Germinal center (tissue), 1 donor: ENCODE results near the gene SIL1.
"Not testable (repeated sequence)": the region's sequence is repeated elsewhere in the genome, so short reads cannot be mapped to it uniquely, and the experiment has no call there.

ENCODE experiments used
- DNase-seq: peaks from one replicate; pipeline ENCODE4 v3.0.0; 2012; ENCODE audit warnings: mixed read lengths, low spot score

The SIL1 gene

DNA sequence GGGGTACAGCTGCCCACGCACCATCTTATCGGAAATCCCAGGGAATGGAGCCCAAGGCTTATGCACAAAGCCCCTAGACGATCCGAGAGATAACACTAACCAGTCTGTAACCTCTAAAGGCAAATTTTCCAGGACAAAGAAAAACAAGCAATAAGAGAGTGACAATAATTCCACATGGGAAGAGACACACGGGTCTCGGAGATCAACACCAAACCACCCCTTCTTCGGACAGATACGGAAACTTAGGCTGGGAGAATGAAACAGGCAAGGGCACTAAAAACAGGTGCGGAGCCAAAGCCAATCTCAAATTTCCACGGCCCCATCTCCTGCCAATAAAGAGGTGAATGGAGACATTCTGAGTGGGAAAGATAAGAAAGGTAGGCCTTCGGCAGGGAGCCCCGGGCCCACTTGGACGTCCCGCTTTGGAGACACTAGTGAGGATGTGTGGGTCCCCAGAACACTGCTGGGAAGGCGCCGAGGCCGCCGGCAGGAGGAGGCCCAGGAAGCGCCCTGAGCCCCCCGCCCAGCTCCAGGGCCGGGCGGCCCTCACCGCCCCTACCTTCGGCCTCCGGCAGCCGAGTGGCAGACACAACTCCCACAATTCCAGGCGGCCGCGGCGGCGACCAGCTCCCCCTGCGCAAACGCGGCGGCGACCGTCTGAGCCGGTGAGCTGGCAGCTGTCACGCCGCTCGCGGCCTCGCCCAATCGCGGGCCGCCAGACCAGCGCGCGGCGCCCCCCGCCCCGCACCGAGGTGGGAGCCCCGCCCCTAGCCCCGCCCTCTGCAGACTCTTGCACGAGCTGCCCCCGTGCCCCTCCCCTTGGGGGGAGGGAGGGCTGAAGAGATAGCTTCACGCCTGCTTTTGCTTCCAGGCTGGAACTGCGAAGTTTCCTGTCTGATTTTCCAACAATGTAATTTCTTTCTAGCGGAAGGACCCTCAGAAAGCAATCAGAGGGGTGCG lies at the start of gene SIL1:
SIL1 (minus strand) TSS at position 659 of the 960 bp plus-strand sequence. CDS start 70,525 bp downstream, outside the sequence.
- DNase-seq: peak; percentile 96

DNA sequence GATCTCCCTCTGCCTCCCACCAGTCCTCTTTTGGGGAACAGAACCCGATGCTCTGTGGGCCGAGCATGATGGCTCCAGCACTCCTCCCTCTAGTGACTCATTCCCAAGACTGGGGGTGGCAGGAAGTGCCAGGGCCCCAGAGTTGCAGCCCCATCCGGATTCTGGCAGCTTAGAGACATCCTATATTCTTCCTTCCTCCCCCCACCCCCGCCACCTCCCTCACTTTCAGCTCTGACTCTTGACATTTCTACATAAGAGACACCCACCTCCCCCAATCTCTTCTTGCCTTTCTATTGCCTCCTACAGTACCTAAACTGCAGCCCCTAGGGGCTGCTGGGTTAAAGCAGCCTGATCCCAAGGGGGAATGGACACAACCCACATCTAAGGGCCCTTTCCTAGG lies 48.2 kb upstream of the SIL1 start:
- DNase-seq: no peak

DNA sequence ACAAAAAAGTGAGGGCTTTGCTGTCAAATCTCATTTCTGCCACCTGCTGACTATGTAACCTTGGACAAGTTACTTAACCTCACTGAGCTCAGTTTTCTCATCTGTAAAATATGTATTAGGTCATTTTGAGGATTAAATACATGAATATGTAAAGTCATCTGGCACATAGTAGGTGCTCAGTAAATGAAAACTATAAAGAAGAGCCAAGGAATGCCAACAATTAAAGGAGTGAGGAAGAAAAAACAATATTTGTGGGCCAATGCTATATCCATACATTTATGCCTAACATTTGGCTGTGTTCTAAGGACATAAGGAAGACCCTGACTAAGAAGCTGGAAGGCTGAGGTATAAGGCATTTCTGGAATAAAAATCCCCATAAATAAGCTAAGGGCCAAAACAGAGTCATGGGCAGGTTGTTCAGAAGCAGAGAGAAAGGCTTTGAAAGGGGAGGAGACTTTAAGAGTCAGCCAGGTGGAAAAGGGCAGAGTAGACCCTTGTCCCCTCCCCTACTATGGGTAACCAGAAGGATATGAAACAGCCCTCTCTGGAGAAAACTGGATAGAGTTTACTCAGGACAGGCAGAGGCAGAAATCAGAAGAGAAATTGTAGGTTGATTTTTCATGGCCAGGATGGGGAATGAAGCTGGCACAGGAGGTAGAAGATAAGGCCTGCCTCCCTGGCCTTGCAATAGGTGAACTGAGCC lies 47.6 kb upstream of the SIL1 start:
- DNase-seq: no peak

DNA sequence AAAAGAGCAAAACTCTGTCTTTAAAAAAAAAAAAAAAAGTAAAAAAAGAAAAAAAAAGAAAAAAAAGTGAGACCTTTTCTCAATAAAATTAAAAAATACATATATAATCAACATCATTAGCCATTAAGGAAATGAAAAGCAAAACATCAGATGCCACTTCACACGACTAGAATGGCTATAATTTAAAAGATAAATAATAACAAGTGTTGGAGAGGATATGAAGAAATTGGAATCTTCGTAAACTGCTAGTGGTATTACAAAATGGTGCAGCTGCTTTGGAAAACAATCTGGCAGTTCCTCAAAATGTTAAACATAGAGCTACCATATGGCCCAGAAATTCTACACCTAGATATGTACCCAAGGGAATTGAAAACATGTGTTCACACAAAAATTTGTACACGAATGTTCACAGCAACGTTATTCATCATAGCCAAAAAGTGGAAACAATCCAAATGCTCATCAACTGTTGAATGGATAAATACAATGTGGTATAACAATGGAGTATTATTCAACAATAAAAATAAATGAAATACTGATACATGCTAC lies 45.3 kb upstream of the SIL1 start:
- no peak for DNase-seq

DNA sequence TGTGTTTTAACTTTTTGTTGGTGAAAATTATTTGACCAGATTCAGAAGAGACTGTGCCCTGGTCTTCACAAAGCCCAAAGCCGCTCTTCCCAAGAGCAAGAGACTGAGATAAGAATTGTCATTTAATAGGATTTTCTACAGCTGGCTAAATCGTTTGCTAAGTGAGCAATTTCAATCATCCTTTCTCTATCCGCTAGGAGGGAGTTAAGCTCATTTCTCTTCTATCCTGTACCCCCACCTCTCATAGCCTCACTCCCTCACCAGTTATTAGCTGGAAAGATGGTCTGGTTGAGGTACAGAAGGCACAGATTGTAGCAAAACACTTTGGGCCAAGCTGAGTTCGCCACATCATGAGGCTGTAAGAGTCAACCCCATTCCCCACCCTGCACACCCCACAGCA lies 43.0 kb upstream of the SIL1 start:
- no peak for DNase-seq

DNA sequence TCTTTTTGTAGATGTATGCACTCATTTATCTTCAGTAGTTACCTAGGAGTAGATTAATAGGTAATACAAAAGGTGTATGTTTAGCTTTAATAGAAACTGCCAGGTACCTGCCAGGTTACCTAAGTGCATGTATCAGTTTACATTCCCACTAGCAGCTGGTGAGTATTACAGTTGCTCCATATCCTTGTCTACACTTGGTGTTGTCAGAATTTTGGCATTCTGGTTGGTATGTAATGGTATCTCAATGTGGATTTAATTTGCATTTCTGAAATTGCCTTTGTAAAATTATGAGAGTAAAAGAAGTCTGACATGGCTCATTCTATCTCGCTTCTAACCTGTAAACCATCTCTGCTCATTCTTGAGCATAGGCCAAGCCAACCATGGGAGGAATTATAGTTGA lies 38.3 kb upstream of the SIL1 start:
- no peak for DNase-seq

DNA sequence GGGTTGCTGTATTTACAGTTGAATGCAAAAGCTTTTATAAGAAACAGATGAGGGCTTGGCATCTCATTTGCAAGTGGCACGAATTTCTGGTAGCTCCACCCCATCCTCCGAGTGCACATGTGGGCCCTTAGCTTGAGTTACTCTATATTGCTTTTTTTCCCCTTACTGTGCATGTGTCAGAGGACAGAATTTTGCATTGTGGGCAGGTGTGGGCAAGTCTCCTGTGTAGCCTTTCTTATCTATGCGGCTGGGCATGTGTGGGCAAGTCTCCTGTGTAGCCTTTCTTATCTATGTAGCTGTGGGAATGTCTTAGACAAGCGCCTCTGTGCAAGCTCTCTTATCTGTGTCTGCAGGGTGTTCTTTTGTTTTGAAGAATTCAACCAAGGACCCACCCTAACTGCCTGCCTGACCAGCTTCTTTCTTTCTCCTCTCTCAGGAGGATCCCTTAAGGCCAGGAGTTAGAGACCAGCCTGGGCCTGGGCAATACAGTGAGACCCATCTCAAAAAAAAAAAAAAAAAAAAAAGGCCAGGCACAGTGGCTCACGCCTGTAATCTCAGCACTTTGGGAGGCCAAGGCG lies 34.1 kb upstream of the SIL1 start:
- DNase-seq: no peak

DNA sequence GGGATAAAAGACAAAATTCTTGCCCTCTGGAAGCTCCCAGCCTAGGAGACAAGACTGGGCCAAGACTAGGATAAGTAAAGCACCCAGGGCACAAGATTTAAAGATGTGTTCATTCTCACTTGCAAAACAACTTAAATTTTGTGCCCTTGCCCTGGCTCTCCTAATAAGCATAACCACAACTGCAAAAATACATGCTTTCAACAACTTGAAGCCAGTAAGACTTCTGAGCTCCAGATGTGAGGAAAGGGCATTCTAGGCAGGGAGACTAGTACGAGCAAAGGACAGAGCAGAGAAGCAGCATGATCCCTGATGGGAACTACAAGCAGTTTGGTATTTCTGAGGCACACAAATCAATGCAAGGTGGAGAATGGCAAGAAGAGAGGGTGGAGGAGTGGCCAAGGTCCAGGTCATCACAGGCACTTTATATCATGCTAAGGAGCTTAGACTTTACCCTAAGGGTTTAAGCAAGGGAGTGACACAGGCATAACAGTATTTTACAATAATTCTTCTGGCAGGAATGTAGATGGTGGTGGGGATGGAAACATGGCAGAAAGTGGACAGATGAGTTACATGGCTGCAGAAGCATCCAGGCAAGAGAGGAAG lies 30.1 kb upstream of the SIL1 start:
- no peak for DNase-seq

DNA sequence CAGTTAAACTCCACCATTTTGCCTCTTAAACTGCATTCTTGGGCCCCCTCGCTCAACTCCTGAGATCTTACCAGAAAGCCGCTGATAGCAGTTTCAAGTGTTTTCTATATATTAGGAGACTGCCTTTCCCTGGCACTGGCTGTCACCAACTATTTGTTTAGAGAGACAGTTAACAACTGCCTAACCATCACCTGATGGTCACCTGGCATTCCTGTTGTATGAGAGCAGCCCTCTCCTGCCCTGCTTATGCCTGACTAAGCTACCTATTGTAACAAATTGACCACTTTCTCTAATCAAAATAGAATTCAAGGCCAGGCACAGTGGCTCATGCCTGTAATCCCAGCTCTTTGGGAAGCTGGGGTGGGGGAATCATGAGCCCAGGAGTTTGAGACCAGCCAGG lies 28.0 kb upstream of the SIL1 start:
- no peak for DNase-seq

DNA sequence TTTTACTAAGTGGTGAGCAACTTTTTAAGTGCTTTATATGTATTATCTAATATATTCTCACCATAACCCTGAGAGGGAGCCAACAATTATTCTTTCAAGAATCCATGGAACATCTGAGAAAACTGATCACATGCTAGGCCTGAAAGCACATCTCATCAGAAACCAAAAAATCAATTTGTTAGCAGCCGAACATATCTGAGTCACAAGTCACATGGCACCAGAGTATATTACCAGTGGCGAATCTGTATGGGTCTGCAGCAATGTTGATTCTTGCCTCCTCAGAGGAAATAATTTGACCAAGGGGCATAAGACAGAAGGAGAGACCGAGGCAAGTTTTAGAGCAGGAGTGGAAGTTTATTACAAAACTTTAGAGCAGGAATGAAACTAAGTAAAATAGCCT lies 25.3 kb upstream of the SIL1 start:
- DNase-seq: no peak

DNA sequence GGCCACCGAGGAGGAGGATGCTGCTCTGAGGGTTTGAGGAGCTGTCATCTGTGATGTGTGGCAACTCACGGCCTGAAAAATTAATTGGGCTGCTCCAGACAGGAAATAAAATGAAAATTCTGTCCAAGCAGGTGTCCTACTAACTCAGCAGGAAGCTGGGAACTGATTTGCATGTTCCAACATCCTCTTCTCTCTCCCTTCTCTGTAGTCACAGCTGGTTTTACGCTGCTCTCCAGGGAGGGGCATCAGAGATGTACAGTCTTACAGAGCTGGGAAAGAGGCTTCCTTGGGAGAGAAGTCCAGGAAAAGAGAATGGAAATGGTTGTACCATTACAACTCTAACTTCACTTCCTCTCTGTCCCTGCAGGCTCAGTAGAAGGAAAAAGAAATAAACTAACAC lies 24.2 kb upstream of the SIL1 start:
- DNase-seq: no peak

DNA sequence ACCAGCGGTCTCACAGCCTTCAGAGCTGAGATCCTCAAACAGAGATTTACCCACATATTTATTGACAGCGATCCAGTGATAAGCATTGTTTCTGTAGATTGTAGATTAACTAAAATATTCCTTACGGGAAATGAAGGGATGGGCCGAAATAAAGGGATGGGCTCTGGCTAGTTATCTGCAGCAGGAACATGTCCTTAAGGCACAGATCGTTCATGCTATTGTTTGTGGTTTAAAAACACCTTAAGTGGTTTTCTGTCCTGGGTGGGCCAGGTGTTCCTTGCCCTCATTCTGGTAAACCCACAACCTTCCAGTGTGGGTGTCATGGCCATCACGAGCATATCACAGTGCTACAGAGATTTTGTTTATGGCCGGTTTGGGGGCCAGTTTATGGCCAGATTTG lies 19.9 kb upstream of the SIL1 start:
- not testable (repeated sequence) for DNase-seq

DNA sequence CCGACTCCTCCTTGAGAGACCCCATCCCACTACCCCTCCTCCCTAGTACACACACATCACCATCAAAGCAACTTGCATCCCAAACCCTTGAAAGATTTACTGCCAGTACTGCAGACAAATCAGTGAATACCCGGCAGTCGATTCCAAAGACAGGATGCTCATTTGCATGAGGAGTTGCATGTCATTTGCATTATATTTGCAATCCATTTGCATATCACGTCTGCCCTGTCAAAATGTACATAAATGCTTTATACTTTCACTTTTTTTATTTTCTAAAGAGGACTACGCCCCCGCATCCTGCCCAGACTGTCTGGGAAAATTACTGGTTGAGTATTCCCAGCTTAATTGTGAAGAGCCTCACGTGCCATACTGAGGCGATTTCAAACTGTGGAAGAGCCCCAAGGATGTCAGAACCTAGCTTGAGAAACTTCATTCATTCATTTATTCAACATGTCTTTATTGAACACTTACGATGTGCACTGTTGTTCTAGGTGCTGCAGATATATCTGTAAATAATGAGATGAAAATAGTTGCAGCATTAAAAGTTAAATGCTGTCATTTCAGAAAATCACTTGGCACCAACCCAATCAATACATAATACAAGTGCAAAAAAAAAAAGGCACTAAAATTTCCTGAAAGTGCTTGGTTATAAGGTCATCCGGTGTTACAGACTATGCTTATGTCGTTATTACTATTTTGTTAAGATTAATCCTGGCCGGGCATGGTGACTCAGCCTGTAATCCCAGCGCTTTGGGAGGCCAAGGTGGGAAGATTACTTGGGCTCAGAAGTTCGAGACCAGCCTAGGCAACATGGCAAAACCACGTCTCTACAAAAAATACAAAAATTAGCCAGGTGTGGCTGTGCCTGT lies 17.2 kb upstream of the SIL1 start:
- DNase-seq: no peak

DNA sequence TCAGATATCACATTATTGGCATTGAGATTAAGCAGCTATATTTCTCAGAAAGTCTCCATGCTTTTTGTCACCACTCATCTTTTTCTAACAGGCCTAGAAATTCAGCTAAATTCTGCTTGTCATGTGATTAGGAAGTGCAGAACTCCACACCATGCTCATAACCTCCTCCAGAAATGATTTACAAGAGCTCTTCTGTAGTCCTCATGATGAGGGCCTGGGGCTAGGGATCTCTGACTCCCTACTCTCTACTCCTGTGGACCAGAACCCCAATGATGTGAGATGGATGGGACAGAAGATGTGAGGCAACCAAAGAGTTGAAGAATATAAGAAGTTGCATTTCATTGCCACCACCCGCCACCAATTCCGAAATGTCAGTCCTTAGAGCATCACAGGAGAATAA lies 16.5 kb upstream of the SIL1 start:
- DNase-seq: no peak

DNA sequence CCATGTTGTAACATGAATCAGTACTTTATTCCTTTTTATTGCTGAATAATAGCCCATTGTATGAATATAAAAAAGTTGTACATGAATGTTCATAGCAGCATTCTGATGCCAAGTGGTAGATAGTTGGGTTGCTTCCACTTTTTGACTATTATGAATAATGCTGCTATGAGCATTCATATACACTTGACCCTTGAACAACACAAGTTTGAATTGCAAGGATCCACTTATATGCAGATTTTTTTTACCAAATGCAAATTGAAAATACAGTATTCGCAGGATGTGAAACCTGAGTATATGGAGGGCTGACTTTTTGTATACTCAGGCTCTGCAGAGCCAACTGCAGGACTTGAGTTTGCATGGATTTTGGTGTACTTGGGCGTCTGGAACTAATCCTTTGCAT lies 14.7 kb upstream of the SIL1 start:
- no peak for DNase-seq

DNA sequence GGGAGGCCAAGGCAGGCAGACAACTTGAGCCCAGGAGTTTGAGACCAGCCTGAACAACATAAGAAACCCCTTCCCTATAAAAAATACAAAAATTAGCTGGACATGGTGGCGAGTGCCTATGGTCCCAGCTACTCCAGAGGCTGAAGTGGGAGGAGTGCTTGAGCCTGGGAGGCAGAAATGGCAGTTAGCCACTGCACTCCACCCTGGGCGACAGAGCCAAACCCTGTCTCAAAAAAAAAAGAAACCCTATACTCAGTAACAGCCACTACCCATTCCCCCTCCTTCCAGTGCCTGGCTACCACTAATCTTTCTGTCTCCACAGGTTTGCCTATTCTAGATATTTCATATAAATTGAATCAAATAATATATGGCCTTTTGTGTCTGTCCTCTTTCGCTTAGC lies 14.3 kb upstream of the SIL1 start:
- DNase-seq: no peak

DNA sequence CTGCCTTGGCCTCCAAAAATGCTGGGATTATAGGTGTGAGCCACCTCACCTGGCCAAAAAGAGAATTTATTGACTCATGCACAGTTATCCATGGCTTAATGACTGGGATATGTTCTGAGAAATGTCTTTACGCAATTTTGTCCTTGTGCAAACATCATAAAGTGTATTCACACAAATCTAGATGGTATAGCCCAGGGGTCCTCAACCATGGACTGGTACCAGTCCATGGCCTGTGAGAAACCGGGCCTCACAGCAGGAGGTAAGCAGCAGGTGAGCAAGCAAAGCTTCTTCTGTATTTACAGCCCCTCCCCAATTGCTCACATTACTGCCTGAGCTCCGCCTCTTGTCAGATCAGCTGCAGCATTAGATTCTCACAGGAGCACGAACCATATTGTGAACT lies 12.4 kb upstream of the SIL1 start:
- no peak for DNase-seq

DNA sequence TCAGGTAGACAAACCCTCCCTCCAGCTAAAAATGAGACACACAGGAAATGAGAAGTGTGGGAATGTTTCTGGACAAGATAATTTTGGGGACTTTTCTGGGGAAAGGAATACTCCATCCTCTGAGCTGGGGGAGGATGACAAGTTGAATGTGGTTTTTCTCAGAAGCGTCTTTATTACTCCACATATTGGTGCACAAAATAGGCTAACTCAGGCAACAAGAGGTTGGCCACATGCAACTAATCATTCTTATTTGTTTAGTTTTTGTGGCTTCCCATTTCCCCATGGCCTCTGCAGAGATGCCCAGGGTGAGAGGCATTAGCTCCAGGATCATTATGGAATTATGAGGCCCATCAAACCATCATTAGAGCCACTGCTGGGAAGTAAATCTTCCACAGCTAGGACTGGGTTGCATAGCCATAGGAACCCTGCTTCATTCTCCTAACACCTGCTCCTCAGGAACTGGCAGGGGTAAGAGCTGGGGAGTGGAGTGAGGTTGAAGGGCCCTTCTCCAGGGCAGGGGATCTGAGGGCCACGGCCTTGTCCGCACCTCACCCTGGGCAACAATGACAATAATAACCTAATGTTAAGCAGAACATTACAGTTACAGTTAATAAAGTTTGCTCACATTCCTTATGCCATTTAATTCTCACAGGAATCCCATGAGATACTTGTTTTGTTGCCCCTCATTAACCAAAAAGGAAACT lies 9.3 kb upstream of the SIL1 start:
- no peak for DNase-seq

DNA sequence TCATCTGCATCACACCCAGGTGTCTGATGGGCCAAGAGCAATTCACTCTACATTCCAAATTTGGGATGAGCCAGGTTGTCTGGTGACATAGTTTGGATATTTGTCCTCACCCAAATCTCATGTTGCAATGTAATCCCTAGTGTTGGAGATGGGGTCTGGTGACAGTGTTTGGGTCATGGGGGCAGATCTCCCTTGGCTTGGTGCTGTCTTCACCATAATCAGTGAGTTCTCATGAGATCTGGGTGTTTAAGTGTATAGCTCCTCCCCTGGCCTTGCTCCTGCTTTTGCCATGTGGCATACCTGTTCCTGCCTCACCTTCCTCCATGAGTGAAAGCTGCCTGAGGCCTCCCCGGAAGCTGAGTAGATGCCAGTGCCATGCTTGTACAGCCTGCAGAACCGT lies 7.4 kb upstream of the SIL1 start:
- no peak for DNase-seq

DNA sequence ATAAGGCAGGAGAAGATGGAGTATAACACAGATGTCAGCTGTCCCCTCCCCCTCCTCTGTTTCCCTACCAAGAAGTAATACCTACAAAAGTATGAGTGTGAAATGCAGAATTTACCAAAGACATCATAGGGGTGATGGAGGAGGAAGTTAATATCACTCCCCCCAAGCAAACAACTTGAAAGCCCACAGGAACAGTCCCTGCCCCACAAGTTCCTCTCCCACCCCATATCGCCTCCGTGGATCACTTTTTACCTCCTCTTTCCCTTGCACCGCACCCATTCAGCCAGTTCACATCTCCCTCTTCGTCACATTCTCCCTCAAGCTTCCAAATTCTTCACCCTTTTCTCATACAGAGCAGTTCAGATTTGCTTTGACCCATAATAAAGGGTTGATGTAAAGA lies 7.0 kb upstream of the SIL1 start:
- DNase-seq: no peak

DNA sequence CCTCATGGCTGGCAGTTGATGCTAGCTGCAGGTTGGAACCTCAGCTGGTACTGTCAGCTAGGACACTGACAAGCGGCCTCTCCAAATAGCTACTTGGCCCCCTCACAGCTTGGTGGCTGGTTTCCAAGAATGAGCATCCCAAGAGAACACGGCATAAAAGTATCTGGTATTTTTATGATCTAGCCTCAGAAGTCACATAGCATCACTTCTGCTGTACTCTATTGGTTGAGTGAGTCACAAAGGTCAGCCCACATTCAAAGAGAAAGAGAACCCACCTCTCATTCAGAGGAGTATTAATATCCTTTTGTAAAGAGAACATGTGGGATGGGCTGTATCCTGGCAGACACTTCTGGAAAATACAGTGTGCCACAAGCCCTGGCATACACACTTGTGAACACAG lies 6.0 kb upstream of the SIL1 start:
- DNase-seq: no peak
